T-helper 22 cell (primary cell): Measurements from ENCODE around the gene INTS2.
"Not testable (repeated sequence)": the region's sequence is repeated elsewhere in the genome, so short reads cannot be mapped to it uniquely, and the experiment has no call there.

Experiments used
- DNase-seq: peaks from one replicate; pipeline ENCODE4 v3.0.0-alpha.2; 2020; ENCODE audit warnings: low read depth

The INTS2 gene, protein sequence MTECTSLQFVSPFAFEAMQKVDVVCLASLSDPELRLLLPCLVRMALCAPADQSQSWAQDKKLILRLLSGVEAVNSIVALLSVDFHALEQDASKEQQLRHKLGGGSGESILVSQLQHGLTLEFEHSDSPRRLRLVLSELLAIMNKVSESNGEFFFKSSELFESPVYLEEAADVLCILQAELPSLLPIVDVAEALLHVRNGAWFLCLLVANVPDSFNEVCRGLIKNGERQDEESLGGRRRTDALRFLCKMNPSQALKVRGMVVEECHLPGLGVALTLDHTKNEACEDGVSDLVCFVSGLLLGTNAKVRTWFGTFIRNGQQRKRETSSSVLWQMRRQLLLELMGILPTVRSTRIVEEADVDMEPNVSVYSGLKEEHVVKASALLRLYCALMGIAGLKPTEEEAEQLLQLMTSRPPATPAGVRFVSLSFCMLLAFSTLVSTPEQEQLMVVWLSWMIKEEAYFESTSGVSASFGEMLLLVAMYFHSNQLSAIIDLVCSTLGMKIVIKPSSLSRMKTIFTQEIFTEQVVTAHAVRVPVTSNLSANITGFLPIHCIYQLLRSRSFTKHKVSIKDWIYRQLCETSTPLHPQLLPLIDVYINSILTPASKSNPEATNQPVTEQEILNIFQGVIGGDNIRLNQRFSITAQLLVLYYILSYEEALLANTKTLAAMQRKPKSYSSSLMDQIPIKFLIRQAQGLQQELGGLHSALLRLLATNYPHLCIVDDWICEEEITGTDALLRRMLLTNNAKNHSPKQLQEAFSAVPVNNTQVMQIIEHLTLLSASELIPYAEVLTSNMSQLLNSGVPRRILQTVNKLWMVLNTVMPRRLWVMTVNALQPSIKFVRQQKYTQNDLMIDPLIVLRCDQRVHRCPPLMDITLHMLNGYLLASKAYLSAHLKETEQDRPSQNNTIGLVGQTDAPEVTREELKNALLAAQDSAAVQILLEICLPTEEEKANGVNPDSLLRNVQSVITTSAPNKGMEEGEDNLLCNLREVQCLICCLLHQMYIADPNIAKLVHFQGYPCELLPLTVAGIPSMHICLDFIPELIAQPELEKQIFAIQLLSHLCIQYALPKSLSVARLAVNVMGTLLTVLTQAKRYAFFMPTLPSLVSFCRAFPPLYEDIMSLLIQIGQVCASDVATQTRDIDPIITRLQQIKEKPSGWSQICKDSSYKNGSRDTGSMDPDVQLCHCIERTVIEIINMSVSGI

GRCh38 chr17:61927208-61928100 is at the start of gene INTS2:
Gene INTS2 (minus strand): TSS chr17:61927982. CDS start chr17:61926644, 1,338 bp downstream.
- DNase-seq = peak; percentile 93

DNA sequence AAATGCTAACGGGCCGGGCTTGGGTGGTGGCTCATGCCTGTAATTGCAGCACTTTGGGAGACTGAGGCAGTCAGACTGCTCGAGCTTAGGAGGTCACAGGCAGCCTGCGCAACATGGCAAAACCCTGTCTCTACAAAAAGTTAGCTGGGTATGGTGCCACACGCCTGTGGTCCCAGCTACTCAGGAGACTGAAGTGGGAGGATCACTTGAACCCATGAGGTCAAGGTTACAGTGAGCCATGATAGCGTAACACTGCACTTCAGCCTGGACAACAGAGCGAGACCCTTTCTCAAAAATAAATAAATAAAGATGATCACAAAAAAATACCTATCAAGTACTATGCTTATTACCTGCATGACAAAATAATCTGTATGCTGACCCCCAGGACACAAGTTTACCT is 46.3 kb upstream of the INTS2 start:
- no peak for DNase-seq

DNA sequence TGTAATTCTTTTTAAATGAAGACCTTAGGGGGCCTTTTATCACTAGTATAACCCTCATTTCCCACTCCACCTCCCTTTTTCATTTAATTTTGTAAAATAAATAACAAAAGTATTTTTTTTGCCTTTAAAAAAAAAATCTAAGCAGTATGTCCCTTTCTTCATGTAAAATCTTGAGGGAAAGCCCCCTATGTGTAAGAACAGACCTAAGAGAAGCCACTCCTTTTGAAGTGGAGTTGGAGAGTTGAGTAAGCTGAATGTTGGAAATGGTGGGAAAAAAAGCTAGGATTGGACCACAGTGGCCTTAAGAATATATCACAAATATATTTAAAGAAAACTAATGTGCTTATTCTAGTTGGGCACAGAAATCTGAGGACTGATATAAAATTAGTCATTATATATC is 44.5 kb upstream of the INTS2 start:
- DNase-seq = no peak

DNA sequence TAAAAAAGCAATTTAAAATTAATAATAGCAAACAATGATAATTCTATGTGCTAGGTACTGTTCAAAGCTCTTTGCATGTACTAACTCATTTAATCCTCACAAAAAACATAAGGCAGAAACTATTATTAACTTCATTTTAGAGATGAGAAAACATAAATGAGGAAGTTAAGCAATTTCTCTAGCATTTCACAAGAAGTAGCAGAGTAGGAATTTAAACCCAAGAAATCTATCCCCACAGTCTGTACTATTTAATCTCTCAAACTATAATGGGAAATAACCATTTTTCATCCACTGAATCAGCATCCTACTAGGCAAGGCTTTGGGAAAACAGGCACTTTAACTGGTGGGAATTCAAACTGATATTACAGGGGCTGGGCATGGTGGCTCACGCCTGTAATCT is 42.2 kb upstream of the INTS2 start:
- DNase-seq = no peak

GRCh38 chr17:61968757-61969156 is 41.0 kb upstream of the INTS2 start:
- DNase-seq = no peak

DNA sequence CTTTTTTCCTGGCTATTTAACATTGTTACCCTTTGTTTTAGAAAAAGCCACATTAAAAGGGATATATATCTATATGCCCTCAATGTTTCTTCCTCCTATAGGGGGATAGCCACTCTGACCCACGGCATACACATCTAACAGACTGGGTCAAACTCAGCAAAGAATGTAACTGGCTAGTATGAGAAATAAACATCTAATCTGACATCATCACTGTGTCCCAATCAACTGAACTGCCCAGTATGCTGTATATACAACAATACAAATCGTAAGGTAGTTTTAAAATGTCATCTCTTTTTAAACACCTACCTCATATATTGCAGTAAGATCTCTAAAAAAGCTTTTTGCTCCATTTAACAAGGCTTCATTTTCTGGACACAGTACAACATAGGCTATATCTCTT is 39.9 kb upstream of the INTS2 start:
- no peak for DNase-seq

DNA sequence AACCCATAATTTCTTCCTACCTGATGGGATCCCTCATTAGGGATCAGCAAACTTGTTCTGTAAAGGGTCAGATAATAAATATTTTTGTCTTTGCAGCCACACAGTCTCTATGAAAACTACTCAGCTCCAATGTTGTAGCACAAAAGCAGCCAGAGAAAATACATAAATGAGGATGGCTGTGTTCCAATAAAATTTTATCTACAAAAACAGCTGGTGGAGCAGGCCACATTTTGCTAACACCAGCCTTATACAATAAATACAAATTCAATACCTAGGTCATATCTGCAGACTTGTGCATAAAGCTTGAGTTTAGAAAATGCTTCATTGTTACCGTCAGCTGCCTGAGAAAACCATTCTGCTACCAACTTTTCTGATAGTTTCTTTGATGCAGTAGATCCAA is 38.4 kb upstream of the INTS2 start:
- DNase-seq = no peak

DNA sequence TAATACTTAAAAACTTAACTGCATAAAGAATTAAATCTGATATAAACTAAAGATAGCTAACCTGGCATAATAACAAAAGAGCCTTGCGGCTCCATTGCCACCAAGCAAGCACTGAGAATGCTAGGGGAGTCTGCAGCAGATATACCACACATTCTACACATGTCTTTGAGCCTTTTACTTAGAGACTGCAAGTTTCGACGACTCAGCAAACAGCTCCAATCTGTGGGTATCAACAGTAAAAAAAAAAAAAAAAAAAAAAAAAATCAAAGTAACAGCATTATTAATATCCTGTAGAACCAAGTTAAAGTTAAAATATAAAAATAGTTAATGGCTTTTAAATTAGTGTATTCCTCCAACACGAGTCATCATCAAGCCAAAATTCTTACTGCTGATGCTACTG is 27.8 kb upstream of the INTS2 start:
- no peak for DNase-seq

- DNase-seq = no peak
Measured at GRCh38 chr17:61947367-61948078, 19.7 kb upstream of the INTS2 start.

DNA sequence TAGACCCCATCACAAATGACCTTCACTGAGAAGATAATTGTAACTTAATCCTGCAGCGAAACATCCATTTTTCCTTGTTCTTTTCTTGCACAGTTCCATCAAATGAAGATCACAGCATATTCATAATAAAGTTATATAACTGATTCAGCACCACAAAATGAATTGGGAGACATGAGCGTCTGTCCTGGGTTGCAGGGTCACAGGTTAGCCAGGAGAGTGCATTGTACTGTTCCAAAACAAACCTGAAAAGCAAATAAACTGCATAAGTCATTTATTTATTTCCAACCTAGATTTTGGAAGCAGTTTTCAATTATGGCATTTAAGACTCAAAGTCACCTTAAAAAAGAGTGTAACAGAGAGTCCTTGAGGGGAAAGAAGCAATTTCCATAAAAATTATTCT is 18.6 kb upstream of the INTS2 start:
- DNase-seq = no peak

- no peak for DNase-seq
Measured at GRCh38 chr17:61943117-61943516, 15.3 kb upstream of the INTS2 start.

DNA sequence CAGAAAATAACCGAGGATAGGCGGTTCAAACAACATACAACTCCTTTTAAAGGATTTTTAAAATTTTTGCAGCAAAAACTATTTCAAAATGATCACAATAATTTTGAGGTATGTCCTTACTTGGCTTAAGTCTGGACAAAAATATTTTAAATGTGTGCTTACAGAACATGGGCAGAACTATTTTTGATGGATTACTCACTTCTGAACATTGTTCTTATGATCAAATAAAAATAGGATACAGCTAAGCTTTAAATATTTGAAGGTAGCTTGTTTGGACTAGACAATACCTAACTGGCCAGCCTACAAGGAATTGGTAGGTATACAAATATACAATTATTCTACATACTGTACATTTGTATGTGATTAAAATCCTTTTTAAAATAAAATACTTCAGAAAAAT is 14.3 kb upstream of the INTS2 start:
- DNase-seq = no peak

DNA sequence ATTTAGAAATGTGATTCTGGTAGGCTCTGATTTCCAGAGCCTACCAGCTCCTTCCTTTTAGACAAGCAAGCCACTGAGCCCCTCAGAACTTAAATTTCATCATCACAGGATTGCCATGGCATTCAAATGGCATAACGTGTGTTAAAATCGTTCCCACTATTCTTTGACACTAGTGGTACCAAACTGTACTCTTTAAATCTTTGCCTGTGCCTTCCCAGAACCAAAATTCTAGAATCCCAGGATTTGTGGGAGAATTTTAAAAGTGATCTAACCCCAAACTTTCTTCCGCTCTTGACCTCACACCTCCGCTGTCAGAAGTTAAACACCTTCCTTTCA is 287 bp upstream of the INTS2 start:
- DNase-seq = no peak

DNA sequence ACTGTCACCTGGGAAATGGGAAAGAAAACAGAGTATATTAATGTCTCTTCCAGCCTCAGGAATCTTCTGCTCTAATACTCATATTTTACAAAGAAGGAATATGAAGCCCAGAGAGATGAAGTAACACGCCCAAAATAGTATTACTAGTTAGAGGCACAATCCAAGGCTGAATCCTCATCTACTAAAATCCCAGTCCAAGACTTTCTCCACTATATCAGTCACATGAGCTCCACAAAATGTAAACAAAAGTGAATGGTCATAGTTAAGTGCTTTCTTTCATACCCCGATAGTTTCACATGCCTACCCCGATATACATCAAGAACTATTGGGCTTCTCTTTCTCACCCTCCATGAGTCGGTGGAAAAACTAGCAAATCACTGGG is 965 bp downstream of the INTS2 start:
- no peak for DNase-seq

DNA sequence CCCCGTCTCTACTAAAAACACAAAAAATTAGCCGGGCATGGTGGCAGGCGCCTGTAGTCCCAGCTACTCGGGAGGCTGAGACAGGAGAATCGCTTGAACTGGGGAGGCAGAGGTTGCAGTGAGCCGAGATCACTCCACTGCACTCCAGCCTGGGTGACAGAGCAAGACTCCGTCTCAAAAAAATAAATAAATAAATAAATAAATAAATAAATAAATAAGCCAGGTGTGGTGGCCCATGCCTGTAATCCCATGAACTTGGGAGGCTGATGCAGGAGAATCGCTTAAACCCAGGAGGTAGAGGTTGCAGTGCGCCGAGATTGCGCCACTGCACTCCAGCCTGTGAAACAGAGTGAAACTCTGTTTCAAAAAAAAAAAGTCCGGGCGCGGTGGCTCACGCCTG is 12.6 kb downstream of the INTS2 start:
- DNase-seq = not testable (repeated sequence)

DNA sequence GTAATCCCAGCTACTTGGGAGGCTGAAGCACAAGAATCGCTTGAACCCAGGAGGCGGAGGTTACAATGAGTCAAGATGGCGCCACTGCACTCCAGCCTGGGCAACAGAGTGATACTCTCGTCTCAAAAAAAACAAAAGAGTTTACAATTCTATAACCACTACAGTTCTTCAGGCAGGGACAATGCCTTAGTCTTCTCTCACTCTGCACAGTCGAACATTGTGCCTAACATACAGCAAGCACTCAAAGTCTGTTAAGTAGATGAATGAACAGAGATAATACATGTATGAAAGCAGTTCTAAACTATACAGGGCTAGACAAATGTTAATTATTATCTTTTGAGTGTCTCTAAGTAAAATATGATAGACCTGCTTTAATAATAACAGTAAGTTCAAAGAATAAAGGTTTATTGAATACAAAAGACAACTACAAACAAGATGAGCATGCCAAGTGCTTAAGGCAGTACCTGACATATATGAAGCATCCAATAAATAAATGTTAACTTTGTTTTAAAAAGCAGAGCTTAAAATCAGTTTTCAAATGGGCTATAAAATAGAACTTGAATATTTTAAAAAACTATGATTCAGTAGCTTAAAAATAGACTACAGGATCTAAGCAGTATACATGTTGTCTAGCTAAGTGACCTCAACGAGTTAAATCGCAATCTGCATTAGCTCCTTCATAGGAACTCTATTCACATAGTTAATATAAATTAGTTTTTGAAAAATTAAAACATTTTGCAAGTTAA is 19.3 kb downstream of the INTS2 start:
- no peak for DNase-seq

- no peak for DNase-seq
Measured at GRCh38 chr17:61907361-61907760, 20.4 kb downstream of the INTS2 start.

DNA sequence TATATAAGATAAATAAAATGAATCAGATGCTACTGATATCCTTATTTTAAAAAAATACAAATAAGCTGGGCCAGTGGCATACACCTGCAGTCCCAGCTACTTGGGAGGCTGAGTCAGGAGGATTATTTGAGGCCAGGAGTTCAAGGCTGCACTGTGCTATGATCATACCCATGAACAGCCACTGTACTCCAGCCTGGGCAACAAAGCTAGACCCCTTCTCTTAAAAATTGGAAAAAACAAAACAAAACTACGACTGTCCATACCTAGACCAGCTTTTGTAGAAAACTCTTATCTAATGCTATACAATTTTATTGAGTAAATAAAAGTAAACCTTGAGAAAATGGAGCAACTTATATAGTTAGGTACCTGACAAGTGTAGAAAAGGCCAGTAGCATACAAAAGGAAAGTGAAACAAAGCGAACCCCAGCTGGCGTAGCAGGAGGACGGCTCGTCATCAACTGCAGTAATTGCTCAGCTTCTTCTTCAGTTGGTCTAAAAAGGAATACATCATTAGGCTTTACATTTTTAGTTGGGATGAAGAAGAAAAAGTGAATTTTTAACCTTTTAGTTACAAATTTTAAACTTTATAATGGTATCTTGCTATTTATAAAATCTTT is 23.6 kb downstream of the INTS2 start:
- DNase-seq = no peak

- DNase-seq = no peak
Measured at GRCh38 chr17:61903251-61903650, 24.5 kb downstream of the INTS2 start.
